GM19239 (cell line): ENCODE measurements around the gene EIF4ENIF1.
"Not testable (repeated sequence)": the region's sequence is repeated elsewhere in the genome, so short reads cannot be mapped to it uniquely, and the experiment has no call there.

Experiments
- DNase-seq: peaks from one replicate; pipeline ENCODE4 v3.0.0; 2011; ENCODE audit warnings: low spot score; ENCODE audit not compliant: insufficient read length
- FAIRE-seq: peaks from 2 replicates; lab custom pipeline; 2011; peaks lifted over from hg19 to GRCh38; lab: Jason Lieb, UNC

EIF4ENIF1 gene

GRCh38 chr22:31489632-31490495, at the start of gene EIF4ENIF1:
Gene EIF4ENIF1, minus strand, starts transcription at chr22:31489842. Its CDS starts 1,124 bp downstream, at chr22:31488718.
- FAIRE-seq (peak; percentile 68), DNase-seq (peak; percentile 89)

GRCh38 chr22:31538815-31539214, 49.2 kb upstream of the EIF4ENIF1 start:
- peak; percentile 90 for FAIRE-seq
- peak; percentile 26 for DNase-seq

- DNase-seq = peak; percentile 33
- peak; percentile 82 for FAIRE-seq
Measured at GRCh38 chr22:31537019-31537535, 47.4 kb upstream of the EIF4ENIF1 start.

- no peak for DNase-seq
- no peak for FAIRE-seq
Measured at GRCh38 chr22:31533374-31533773, 43.7 kb upstream of the EIF4ENIF1 start.

- no peak for DNase-seq
- no peak for FAIRE-seq
Measured at GRCh38 chr22:31532060-31532459, 42.4 kb upstream of the EIF4ENIF1 start.

GRCh38 chr22:31530823-31531195, 41.2 kb upstream of the EIF4ENIF1 start:
- FAIRE-seq (no peak), DNase-seq (no peak)

GRCh38 chr22:31526270-31526669, 36.6 kb upstream of the EIF4ENIF1 start:
- FAIRE-seq = no peak
- DNase-seq = no peak

- not testable (repeated sequence) for DNase-seq, FAIRE-seq
Measured at GRCh38 chr22:31524132-31524531, 34.5 kb upstream of the EIF4ENIF1 start.

GRCh38 chr22:31520051-31520450, 30.4 kb upstream of the EIF4ENIF1 start:
- DNase-seq (no peak), FAIRE-seq (no peak)

- FAIRE-seq (peak; percentile 60), DNase-seq (no peak)
Measured at GRCh38 chr22:31509061-31509762, 19.6 kb upstream of the EIF4ENIF1 start.

- peak; percentile 62 for FAIRE-seq
- DNase-seq = no peak
Measured at GRCh38 chr22:31508536-31508935, 18.9 kb upstream of the EIF4ENIF1 start.

- DNase-seq, FAIRE-seq: not testable (repeated sequence)
Measured at GRCh38 chr22:31507517-31507916, 17.9 kb upstream of the EIF4ENIF1 start.

- DNase-seq = no peak
- FAIRE-seq = peak; percentile 55
Measured at GRCh38 chr22:31504282-31504681, 14.6 kb upstream of the EIF4ENIF1 start.

GRCh38 chr22:31503211-31503964, 13.7 kb upstream of the EIF4ENIF1 start:
- FAIRE-seq = no peak
- no peak for DNase-seq

GRCh38 chr22:31501738-31502137, 12.1 kb upstream of the EIF4ENIF1 start:
- DNase-seq = no peak
- FAIRE-seq = no peak

GRCh38 chr22:31497148-31497938, 7.7 kb upstream of the EIF4ENIF1 start:
- peak; percentile 88 for FAIRE-seq
- DNase-seq = no peak

GRCh38 chr22:31496735-31497146, 7.1 kb upstream of the EIF4ENIF1 start:
- FAIRE-seq = no peak
- no peak for DNase-seq

GRCh38 chr22:31496007-31496734, 6.5 kb upstream of the EIF4ENIF1 start, which contains the start of gene SFI1:
Gene SFI1, plus strand, starts transcription at chr22:31496536. Its CDS starts 11,749 bp downstream, at chr22:31508285.
- FAIRE-seq (peak; percentile 95), DNase-seq (peak; percentile 64)

- FAIRE-seq = no peak
- no peak for DNase-seq
Measured at GRCh38 chr22:31495343-31495742, 5.7 kb upstream of the EIF4ENIF1 start.
